K562 (cell line): ENCODE measurements around the gene RMND5B. TPM values are rescaled to one million over a fixed set of nuclear protein-coding genes. Genes with fewer than 3 reads are reported as not detected.

Experiments used
- ATAC-seq: fragments of 200-7000 bp; cut with Tn5 transposase; 3 replicates; pipeline ENCODE4 v1.9.1; 2020; ENCODE audit warnings: moderate library complexity
- BruUV-seq: library from RNA; stranded (reverse); fragments of 400-500 nt; replicated peaks from 2 replicates; lab custom pipeline; 2021; lab: Mats Ljungman, UMichigan
- CTCF ChIA-PET: fragments of 300-600 bp; formaldehyde crosslinking; extraction: SDS; loops from one replicate; lab custom pipeline; 2021; ENCODE audit warnings: low intra/inter-chr PET ratio; lab: Yijun Ruan, JAX
- POLR2A ChIA-PET: fragments of 300-600, 350-650 bp; sonication (Branson Sonifier 250); formaldehyde crosslinking; extraction: SDS; loops from one replicate; lab custom pipeline; 2021; ENCODE audit warnings: antibody characterized with exemption, inconsistent platforms; lab: Yijun Ruan, JAX
- DNase-seq, 4 experiments: peaks; one replicate each; pipeline versions ENCODE4 v3.0.0 to v3.0.0-alpha.2; 2011 to 2018; ENCODE audit warnings: low spot score in 3 of 4, mixed read lengths in 3 of 4; ENCODE audit errors: extremely low read depth in 1 of 4
- FAIRE-seq: peaks from 2 replicates; lab custom pipeline; 2011; peaks lifted over from hg19 to GRCh38; lab: Jason Lieb, UNC
- H2AFZ ChIP-seq: 2 replicates; pipeline ENCODE4 v1.6.0; 2011; ENCODE audit warnings: low read depth, low read length, control low read depth, inconsistent platforms
- H3K27ac ChIP-seq: fragments of 200-600 bp; 3 replicates; pipeline ENCODE4 v1.8.0; 2011; ENCODE audit warnings: low read depth, mild to moderate bottlenecking, control low read depth, inconsistent platforms, low read length, moderate library complexity, mixed read lengths; ENCODE audit errors: extremely low read depth
- H3K27me3 ChIP-seq, 2 experiments: fragments of 300-600 bp in 1 of 2; 2 replicates in 1 of 2; 3 replicates in 1 of 2; pipeline versions ENCODE4 v1.6.0 to v1.8.0; 2011; ENCODE audit warnings: inconsistent platforms in 2 of 2, low read length in 2 of 2, mild to moderate bottlenecking in 1 of 2, mixed read lengths in 1 of 2, moderate library complexity in 1 of 2; ENCODE audit not compliant: control insufficient read depth in 2 of 2, insufficient read depth in 2 of 2
- H3K36me3 ChIP-seq: fragments of 300-600 bp; 3 replicates; pipeline ENCODE4 v1.8.0; 2011; ENCODE audit warnings: mild to moderate bottlenecking, low read length, inconsistent platforms; ENCODE audit not compliant: control insufficient read depth, insufficient read depth
- H3K4me1 ChIP-seq, 2 experiments: fragments of 200-600 bp in 1 of 2; replicated peaks in 1 of 2; 2 replicates in 1 of 2; 3 replicates in 1 of 2; pipeline versions ENCODE4 v1.5.1 to v1.8.0; 2011; ENCODE audit warnings: inconsistent platforms in 2 of 2, low read length in 2 of 2, mild to moderate bottlenecking in 1 of 2, mixed read lengths in 1 of 2, moderate library complexity in 1 of 2; ENCODE audit not compliant: control insufficient read depth in 2 of 2, insufficient read depth in 2 of 2
- H3K4me2 ChIP-seq: 2 replicates; pipeline ENCODE4 v1.6.1; 2011; ENCODE audit warnings: low read length, control low read depth, inconsistent platforms, mixed read lengths; ENCODE audit not compliant: insufficient read depth
- H3K4me3 ChIP-seq: fragments of 200-600 bp; sonication (generic), shearing (Covaris generic); 2 replicates; pipeline ENCODE4 v1.5.1; 2016; ENCODE audit warnings: control low read depth, inconsistent platforms
- H3K79me2 ChIP-seq: fragments of 200-600 bp; 3 replicates; pipeline ENCODE4 v1.8.0; 2011; ENCODE audit warnings: low read length, inconsistent platforms; ENCODE audit not compliant: control insufficient read depth, insufficient read depth
- H3K9ac ChIP-seq, 2 experiments: 2 replicates each; pipeline versions ENCODE4 v1.6.0 to v1.6.1; 2011; ENCODE audit warnings: low read depth in 2 of 2, low read length in 2 of 2, control low read depth in 1 of 2, inconsistent platforms in 1 of 2, mild to moderate bottlenecking in 1 of 2, mixed read lengths in 1 of 2; ENCODE audit not compliant: insufficient read depth in 1 of 2
- H3K9me1 ChIP-seq: one replicate; pipeline ENCODE4 v1.6.0; 2011; ENCODE audit warnings: inconsistent platforms, mild to moderate bottlenecking, low read length, moderate library complexity; ENCODE audit not compliant: control insufficient read depth, insufficient read depth
- H3K9me3 ChIP-seq: replicated peaks from 2 replicates; pipeline ENCODE4 v1.5.1; 2011; ENCODE audit warnings: low read depth, low read length, inconsistent platforms; ENCODE audit not compliant: control insufficient read depth, insufficient read depth
- H4K20me1 ChIP-seq: replicated peaks from 2 replicates; pipeline ENCODE4 v1.6.1; 2011; ENCODE audit warnings: low read length, inconsistent platforms, mixed read lengths; ENCODE audit not compliant: control insufficient read depth, insufficient read depth
- C11orf30 ChIP-seq: fragments of 450-650 bp; IDR thresholded peaks from 2 replicates; pipeline ENCODE4 v1.6.1; 2016; ENCODE audit warnings: low read depth, mild to moderate bottlenecking
- CREBBP ChIP-seq: IDR thresholded peaks from one replicate; pipeline ENCODE4 v1.6.1; 2012; ENCODE audit warnings: low read depth, mild to moderate bottlenecking, control low read depth, inconsistent platforms, low read length
- ELF4 ChIP-seq: fragments of 450-650 bp; formaldehyde crosslinking; IDR thresholded peaks from 2 replicates; pipeline ENCODE4 v1.4.0; 2022; ENCODE audit warnings: missing genetic modification characterization
- ESRRB ChIP-seq: fragments of 250-450 bp; sonication (Bioruptor Pico); IDR thresholded peaks from 2 replicates; pipeline ENCODE4 v1.5.0; 2020; ENCODE audit warnings: mild to moderate bottlenecking, moderate library complexity, borderline replicate concordance
- ETV1 ChIP-seq: fragments of 450-650 bp; conservative IDR thresholded peaks from 2 replicates; pipeline ENCODE4 v1.6.1; 2016; ENCODE audit warnings: missing genetic modification characterization, control low read depth, low read depth, missing compliant biosample characterization
- GATA2 ChIP-seq: sonication (generic); formaldehyde crosslinking; IDR thresholded peaks from 2 replicates; pipeline ENCODE4 v1.4.0; 2020; ENCODE audit warnings: mild to moderate bottlenecking, missing genetic modification reagents
- HNRNPK ChIP-seq: fragments of 200-400 bp; formaldehyde crosslinking; IDR thresholded peaks from one replicate; pipeline ENCODE4 v1.6.1; 2018; ENCODE audit warnings: mild to moderate bottlenecking, low read depth, low read length; ENCODE audit not compliant: poor library complexity, severe bottlenecking
- ILF3 ChIP-seq: fragments of 450-650 bp; IDR thresholded peaks from 2 replicates; pipeline ENCODE4 v1.6.1; 2018; ENCODE audit warnings: antibody characterized with exemption, mild to moderate bottlenecking, moderate library complexity, borderline replicate concordance
- KAT2B ChIP-seq: IDR thresholded peaks from one replicate; pipeline ENCODE4 v1.6.1; 2012; ENCODE audit warnings: low read depth, mild to moderate bottlenecking, control low read depth, inconsistent platforms, low read length, moderate library complexity
- MAFK ChIP-seq: IDR thresholded peaks from 2 replicates; pipeline ENCODE4 v1.6.1; 2011; ENCODE audit warnings: low read length, improper control_type of control experiment
- MTA3 ChIP-seq: fragments of 450-650 bp; formaldehyde crosslinking; IDR thresholded peaks from 2 replicates; pipeline ENCODE4 v1.6.1; 2017; ENCODE audit warnings: mild to moderate bottlenecking, borderline replicate concordance
- PHF8 ChIP-seq: fragments of 200-600 bp; sonication (generic); IDR thresholded peaks from 2 replicates; pipeline ENCODE4 v1.6.1; 2012; ENCODE audit warnings: mixed run types, mild to moderate bottlenecking, inconsistent platforms, low read length, moderate library complexity, borderline replicate concordance
- RNF2 ChIP-seq: sonication (generic); IDR thresholded peaks from 2 replicates; pipeline ENCODE4 v1.6.1; 2016
- SLC30A9 ChIP-seq: fragments of 250-450 bp; sonication (Bioruptor Pico); IDR thresholded peaks from 2 replicates; pipeline ENCODE4 v1.8.0; 2022; ENCODE audit warnings: mild to moderate bottlenecking, moderate library complexity
- SMARCA4 ChIP-seq: fragments of 450-650 bp; IDR thresholded peaks from 2 replicates; pipeline ENCODE4 v1.6.1; 2016
- STAT5A ChIP-seq: IDR thresholded peaks from 2 replicates; pipeline ENCODE4 v1.6.1; 2012; ENCODE audit warnings: low read length, inconsistent platforms, borderline replicate concordance
- TARDBP ChIP-seq: fragments of 450-650 bp; IDR thresholded peaks from 2 replicates; pipeline ENCODE4 v1.6.1; 2016
- ZNF561 ChIP-seq: fragments of 450-650 bp; formaldehyde crosslinking; conservative IDR thresholded peaks from 2 replicates; pipeline ENCODE4 v1.4.0; 2020; ENCODE audit warnings: mild to moderate bottlenecking, moderate library complexity
- WGBS: fragments of 100-300 bp; shearing (Covaris generic); methylation state at CpG from one replicate; pipeline ENCODE4 v1.1.6; 2016; ENCODE audit warnings: low coverage, mixed read lengths; ENCODE audit not compliant: insufficient coverage; ENCODE audit errors: missing lambda C conversion rate; 5-methylcytosine and 5-hydroxymethylcytosine counted together
- in situ Hi-C: fragments of 300-500 bp; cut with MboI; formaldehyde crosslinking; loops from 4 replicates; pipeline ENCODE4 v1.15.0; 2018; ENCODE audit warnings: inconsistent platforms, mixed read lengths
- intact Hi-C: fragments of 100-400 bp; cut with micrococcal nuclease; formaldehyde crosslinking; loops from 2 replicates; pipeline ENCODE4 v1.14.2; 2022
- polyA plus RNA-seq, 8 experiments: library from polyadenylated mRNA; depleted of rRNA in 4 of 8; stranded (reverse) in 5 of 8; unstranded in 3 of 8; fragments of >200 nt; fragmentation: Nextera tagmentation in 2 of 8; fragmentation: Illumina TruSeq in 1 of 8; extraction: Ambion mirVana in 2 of 8; extraction: Trizol in 1 of 8; gene quantifications; 2 replicates each; pipeline versions ENCODE4 v1.2.1 to v1.2.3, GENCODE V29; 2011 to 2014; ENCODE audit warnings: inconsistent platforms in 1 of 8, missing spikeins in 1 of 8
- total RNA-seq, 7 experiments: library from RNA; depleted of rRNA in 6 of 7; stranded (reverse); fragments of >200 nt in 6 of 7; fragmentation: Illumina TruSeq in 2 of 7; extraction: Trizol in 2 of 7; gene quantifications; 2 replicates each; pipeline versions ENCODE4 v1.2.1 to v1.2.3, GENCODE V29; 2011 to 2021; ENCODE audit warnings: low replicate concordance in 1 of 7
- TF ChIP-seq, protein P1 (sequence below): fragments of 250-450 bp; sonication (Bioruptor Pico); IDR thresholded peaks from 2 replicates; pipeline ENCODE4 v1.4.0; 2020; ENCODE audit warnings: mild to moderate bottlenecking, moderate library complexity

RMND5B gene
- total and polyA plus RNA-seq, 9 of the 15 experiments (the other 6 are each of a cell fraction or from before 2014, with no cell fraction given): 2.6 to 57.0 (median 28.3) TPM

DNA sequence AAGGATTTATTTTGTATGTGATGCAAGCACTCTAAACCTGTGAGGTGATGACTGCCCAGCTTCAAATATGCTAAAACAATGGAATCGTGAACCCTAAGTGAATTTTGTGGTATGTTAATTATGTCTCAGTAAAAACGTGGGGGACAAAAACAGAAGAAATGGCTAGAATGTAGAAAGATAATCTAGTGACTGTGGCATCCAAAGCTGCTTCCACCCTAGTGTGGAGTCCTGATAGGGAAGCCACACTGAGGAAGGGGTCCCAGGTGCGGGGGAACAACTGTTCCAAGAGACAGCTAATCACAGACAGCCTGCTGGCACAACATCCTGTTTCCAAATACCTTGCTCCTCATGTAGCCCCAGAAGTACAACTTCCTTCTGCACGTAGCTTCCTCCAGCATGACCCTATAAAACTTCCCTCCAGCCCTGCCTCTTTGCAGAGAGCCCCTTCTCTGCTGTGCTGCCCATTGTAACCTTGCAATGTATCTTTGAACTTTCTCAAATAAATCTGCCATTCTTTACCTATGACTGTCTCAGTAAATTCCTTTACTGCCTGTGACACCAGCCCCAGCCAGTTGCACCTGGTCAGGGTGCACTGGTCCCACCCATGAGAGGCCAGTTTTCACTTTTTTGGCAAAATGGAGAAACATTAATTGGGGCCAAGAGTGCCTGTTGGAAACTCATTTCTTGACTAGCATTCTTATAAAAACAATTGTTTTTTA is 51.5 kb downstream of the RMND5B start (continued):
- TF ChIP-seq ELF4 (CRISPR knock-in tag) (no peak), SMARCA4 (peak; percentile 70), ETV1 (0 out of 2 replicates have a peak, but pooled peaks have one; percentile 10), SLC30A9 (CRISPR knock-in tag) (no peak), GATA2 (CRISPR knock-in tag) (peak; percentile 81), STAT5A (peak; percentile 76)

GRCh38 chr5:178186427-178186826 is 55.6 kb downstream of the RMND5B start:
- Histone ChIP-seq H3K9ac (no peak overlapping the region), H3K27ac (no peak overlapping the region), H3K9me3 (no peaks in the 10 kb centered on the region), H3K27me3 (no peaks in the 10 kb centered on the region), H3K36me3 (no peaks in the 10 kb centered on the region), H3K79me2 (no peaks in the 10 kb centered on the region), H4K20me1 (no peaks in the 10 kb centered on the region), H3K4me1 (peaks cover 15% of the 10 kb centered on the region in 2 experiments), H3K4me2 (no peak overlapping the region), H2AFZ (peak overlapping the region; percentile 83), H3K9me1 (no peaks in the 10 kb centered on the region), H3K4me3 (no peak overlapping the region)
- CTCF ChIA-PET: no interaction called here
- intact Hi-C loops: no loop called here
- POLR2A ChIA-PET: interaction anchor here (0.6 to 0.7 kb wide), 2 partner anchors 29 to 385 kb away, joined by 3 read pairs; no protein-coding TSS in a partner anchor
- in situ Hi-C loops: no loop called here
- ATAC-seq: no peak
- FAIRE-seq: peak; percentile 23
- no peak for DNase-seq
- 15% methylated on average over 6 of the region's 6 CpGs for WGBS
- no TSS peak for BruUV-seq
- no peak for TF ChIP-seq ESRRB
- TF ChIP-seq ZNF561 (CRISPR knock-in tag): no peak
- TF ChIP-seq CREBBP: no peak
- TF ChIP-seq RNF2: no peak
- no peak for TF ChIP-seq ILF3
- no peak for TF ChIP-seq HNRNPK
- no peak for TF ChIP-seq KAT2B
- TF ChIP-seq, protein P1, sequence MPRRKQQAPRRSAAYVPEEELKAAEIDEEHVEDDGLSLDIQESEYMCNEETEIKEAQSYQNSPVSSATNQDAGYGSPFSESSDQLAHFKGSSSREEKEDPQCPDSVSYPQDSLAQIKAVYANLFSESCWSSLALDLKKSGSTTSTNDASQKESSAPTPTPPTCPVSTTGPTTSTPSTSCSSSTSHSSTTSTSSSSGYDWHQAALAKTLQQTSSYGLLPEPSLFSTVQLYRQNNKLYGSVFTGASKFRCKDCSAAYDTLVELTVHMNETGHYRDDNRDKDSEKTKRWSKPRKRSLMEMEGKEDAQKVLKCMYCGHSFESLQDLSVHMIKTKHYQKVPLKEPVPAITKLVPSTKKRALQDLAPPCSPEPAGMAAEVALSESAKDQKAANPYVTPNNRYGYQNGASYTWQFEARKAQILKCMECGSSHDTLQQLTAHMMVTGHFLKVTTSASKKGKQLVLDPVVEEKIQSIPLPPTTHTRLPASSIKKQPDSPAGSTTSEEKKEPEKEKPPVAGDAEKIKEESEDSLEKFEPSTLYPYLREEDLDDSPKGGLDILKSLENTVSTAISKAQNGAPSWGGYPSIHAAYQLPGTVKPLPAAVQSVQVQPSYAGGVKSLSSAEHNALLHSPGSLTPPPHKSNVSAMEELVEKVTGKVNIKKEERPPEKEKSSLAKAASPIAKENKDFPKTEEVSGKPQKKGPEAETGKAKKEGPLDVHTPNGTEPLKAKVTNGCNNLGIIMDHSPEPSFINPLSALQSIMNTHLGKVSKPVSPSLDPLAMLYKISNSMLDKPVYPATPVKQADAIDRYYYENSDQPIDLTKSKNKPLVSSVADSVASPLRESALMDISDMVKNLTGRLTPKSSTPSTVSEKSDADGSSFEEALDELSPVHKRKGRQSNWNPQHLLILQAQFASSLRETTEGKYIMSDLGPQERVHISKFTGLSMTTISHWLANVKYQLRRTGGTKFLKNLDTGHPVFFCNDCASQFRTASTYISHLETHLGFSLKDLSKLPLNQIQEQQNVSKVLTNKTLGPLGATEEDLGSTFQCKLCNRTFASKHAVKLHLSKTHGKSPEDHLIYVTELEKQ (CRISPR knock-in tag): no peak
- no peak for TF ChIP-seq MTA3
- no peak for TF ChIP-seq PHF8
- no peak for TF ChIP-seq TARDBP
- peak; percentile 83 for TF ChIP-seq C11orf30
- no peak; the same call in 1 of the 2 replicates for TF ChIP-seq MAFK
